NCI-H2107 (cell line): ENCODE data around the gene TMEM179B.

Source experiments
- DNase-seq: peaks from one replicate; lab custom pipeline; 2025; lab: John Stamatoyannopoulos, UW

Gene TMEM179B

GRCh38 chr11:62832336-62833234 is 45.4 kb downstream of the TMEM179B start, which contains the start of gene TEX54:
Gene TEX54 (minus strand): TSS chr11:62832841.
- DNase-seq: no peak

GRCh38 chr11:62835336-62835735 is 48.1 kb downstream of the TMEM179B start:
- no peak for DNase-seq

- peak; percentile 88 for DNase-seq
Observed at GRCh38 chr11:62839050-62839945, 52.1 kb downstream of the TMEM179B start, which contains the start of gene WDR74. Gene WDR74 (minus strand): TSS chr11:62839590. CDS start chr11:62839570, 20 bp downstream.
